WTC11 (cell line): ENCODE data around the gene MYO18B.

Experiments used
- ATF3 ChIP-seq: sonication (generic); formaldehyde crosslinking; conservative IDR thresholded peaks from 2 replicates; pipeline ENCODE4 v1.8.1; 2022; ENCODE audit warnings: mild to moderate bottlenecking, missing genetic modification reagents
- CREB1 ChIP-seq: sonication (generic); formaldehyde crosslinking; IDR thresholded peaks from 2 replicates; pipeline ENCODE4 v1.8.0; 2023; ENCODE audit warnings: mild to moderate bottlenecking, missing genetic modification reagents
- CTCF ChIP-seq: fragments of 200-600 bp; IDR thresholded peaks from 2 replicates; pipeline ENCODE4 v1.8.0; 2022; ENCODE audit warnings: antibody characterized with exemption
- E2F1 ChIP-seq: sonication (generic); formaldehyde crosslinking; IDR thresholded peaks from 2 replicates; pipeline ENCODE4 v1.8.0; 2022; ENCODE audit warnings: mild to moderate bottlenecking, missing genetic modification reagents
- E2F4 ChIP-seq: sonication (generic); formaldehyde crosslinking; IDR thresholded peaks from 2 replicates; pipeline ENCODE4 v1.8.1; 2022; ENCODE audit warnings: low read depth, mild to moderate bottlenecking, moderate library complexity, missing genetic modification reagents, borderline replicate concordance
- MAX ChIP-seq: sonication (generic); formaldehyde crosslinking; IDR thresholded peaks from 2 replicates; pipeline ENCODE4 v1.8.0; 2022; ENCODE audit warnings: mild to moderate bottlenecking, missing genetic modification reagents
- RELA ChIP-seq: sonication (generic); formaldehyde crosslinking; IDR thresholded peaks from 2 replicates; pipeline ENCODE4 v1.8.1; 2022; ENCODE audit warnings: missing genetic modification reagents, mild to moderate bottlenecking, borderline replicate concordance
- TCF7 ChIP-seq: sonication (generic); formaldehyde crosslinking; IDR thresholded peaks from 2 replicates; pipeline ENCODE4 v1.8.0; 2022; ENCODE audit warnings: mild to moderate bottlenecking, low read depth, missing genetic modification reagents, moderate library complexity
- USF1 ChIP-seq: sonication (generic); formaldehyde crosslinking; IDR thresholded peaks from 2 replicates; pipeline ENCODE4 v1.8.0; 2022; ENCODE audit warnings: mild to moderate bottlenecking, missing genetic modification reagents
- ZNF423 ChIP-seq: fragments of 250-450 bp; sonication (Bioruptor Pico); IDR thresholded peaks from 2 replicates; pipeline ENCODE4 v2.1.2; 2022; ENCODE audit warnings: mild to moderate bottlenecking, moderate library complexity

GRCh38 chr22:25987948-25988347 is 246.0 kb downstream of the MYO18B start:
- TF ChIP-seq CTCF (no peak), MAX (CRISPR knock-in tag) (no peak), TCF7 (no peak), RELA (CRISPR knock-in tag) (no peak), E2F4 (CRISPR knock-in tag) (no peak), E2F1 (CRISPR knock-in tag) (no peak), CREB1 (CRISPR knock-in tag) (no peak), ZNF423 (CRISPR knock-in tag) (no peak), ATF3 (no peak), USF1 (no peak)
